Suppressor macrophage (primary cell): ENCODE results near the gene TMEM184B.
"Not testable (repeated sequence)": the region's sequence is repeated elsewhere in the genome, so short reads cannot be mapped to it uniquely, and the experiment has no call there.

ENCODE experiments used
- DNase-seq, 4 experiments: peaks; one replicate each; pipeline ENCODE4 v3.0.0-alpha.2; 2020 to 2022

TMEM184B gene

GRCh38 chr22:38177926-38178604 lies 94.7 kb downstream of the TMEM184B start:
- peak in 2 of 4 experiments; percentile 29 to 37 for DNase-seq

- DNase-seq = not testable (repeated sequence)
Measured at GRCh38 chr22:38177571-38177925, 95.3 kb downstream of the TMEM184B start.

GRCh38 chr22:38177044-38177443 lies 95.8 kb downstream of the TMEM184B start:
- DNase-seq = peak in 1 of 4 experiments; percentile 27

- peak; percentile 95 to 99 (median 96) for DNase-seq
Measured at GRCh38 chr22:38176170-38176741, 96.6 kb downstream of the TMEM184B start.

GRCh38 chr22:38175206-38176118 lies 97.3 kb downstream of the TMEM184B start:
- DNase-seq = no peak

- no peak for DNase-seq
Measured at GRCh38 chr22:38174626-38175025, 98.2 kb downstream of the TMEM184B start.

- DNase-seq = no peak
Measured at GRCh38 chr22:38173641-38173906, 99.2 kb downstream of the TMEM184B start.

- DNase-seq = peak; percentile 28 to 49 (median 44)
Measured at GRCh38 chr22:38172832-38173640, 99.8 kb downstream of the TMEM184B start.

- no peak for DNase-seq
Measured at GRCh38 chr22:38171927-38172831, 100.6 kb downstream of the TMEM184B start.

GRCh38 chr22:38170469-38170868 lies 102.3 kb downstream of the TMEM184B start:
- no peak for DNase-seq
